Esophagus squamous epithelium (tissue), 5 donors: Measurements from ENCODE around the gene AOPEP. TPM values are rescaled to one million over a fixed set of nuclear protein-coding genes. Genes with fewer than 3 reads are reported as not detected.

Source experiments
- DNase-seq: peaks from one replicate; lab custom pipeline; 2025; lab: John Stamatoyannopoulos, UW
- H3K27ac ChIP-seq, 4 donors: fragments of 200-600 bp; sonication (generic); one replicate each; pipeline ENCODE4 v1.5.1; 2016 to 2019; ENCODE audit warnings: mild to moderate bottlenecking in 1 of 4
- H3K27me3 ChIP-seq, 4 donors: fragments of 200-600 bp; sonication (generic); 1 replicate in 3 of 4; 2 replicates in 1 of 4; pipeline versions ENCODE4 v1.5.1 to v1.6.0; 2017 to 2021; ENCODE audit warnings: antibody characterized with exemption in 1 of 4
- H3K36me3 ChIP-seq, 3 donors: fragments of 200-600 bp; sonication (generic); one replicate each; pipeline ENCODE4 v1.5.1; 2016 to 2019
- H3K4me1 ChIP-seq, 3 donors: fragments of 200-600 bp; sonication (generic); one replicate each; pipeline ENCODE4 v1.5.1; 2017 to 2019
- H3K4me3 ChIP-seq, 4 donors: fragments of 200-600 bp; sonication (generic); 1 replicate in 3 of 4; 2 replicates in 1 of 4; pipeline ENCODE4 v1.5.1; 2016 to 2019; ENCODE audit warnings: mild to moderate bottlenecking in 2 of 4, moderate library complexity in 1 of 4
- H3K9me3 ChIP-seq, 3 donors: fragments of 200-600 bp; sonication (generic); one replicate each; pipeline ENCODE4 v1.5.1; 2016 to 2019
- POLR2A ChIP-seq, 4 donors: fragments of 450-650 bp; IDR thresholded peaks; one replicate each; pipeline ENCODE4 v1.6.1; 2017; ENCODE audit warnings: antibody characterized with exemption in 4 of 4, mild to moderate bottlenecking in 4 of 4, moderate library complexity in 3 of 4
- WGBS, 2 donors: methylation state at CpG; one replicate each; pipeline ENCODE4 v1.1.5; 2018; 5-methylcytosine and 5-hydroxymethylcytosine counted together
- intact Hi-C: fragments of 100-400 bp; cut with DNase I; formaldehyde crosslinking; loops from one replicate; pipeline ENCODE4 v1.15.0; 2022
- total RNA-seq, 4 donors: library from RNA; depleted of rRNA; stranded (reverse); fragments of >200 nt; gene quantifications; one replicate each; pipeline ENCODE4 v1.1.0, GENCODE V29; 2016
- TF ChIP-seq, protein P1 (sequence below), 6 experiments: fragments of 450-650 bp in 4 of 6; fragments of 200-600 bp in 2 of 6; sonication (generic) in 2 of 6; IDR thresholded peaks; one replicate each; pipeline ENCODE4 v1.5.1; 2016 to 2019; ENCODE audit warnings: antibody characterized with exemption in 6 of 6, mild to moderate bottlenecking in 4 of 6, moderate library complexity in 4 of 6
- donor health status: DM: yes; HTN: yes; CAD: no.

Gene AOPEP
- total RNA-seq, 4 donors from 2014 or later = 101 to 300 (median 115) TPM

- TF ChIP-seq, protein P1, sequence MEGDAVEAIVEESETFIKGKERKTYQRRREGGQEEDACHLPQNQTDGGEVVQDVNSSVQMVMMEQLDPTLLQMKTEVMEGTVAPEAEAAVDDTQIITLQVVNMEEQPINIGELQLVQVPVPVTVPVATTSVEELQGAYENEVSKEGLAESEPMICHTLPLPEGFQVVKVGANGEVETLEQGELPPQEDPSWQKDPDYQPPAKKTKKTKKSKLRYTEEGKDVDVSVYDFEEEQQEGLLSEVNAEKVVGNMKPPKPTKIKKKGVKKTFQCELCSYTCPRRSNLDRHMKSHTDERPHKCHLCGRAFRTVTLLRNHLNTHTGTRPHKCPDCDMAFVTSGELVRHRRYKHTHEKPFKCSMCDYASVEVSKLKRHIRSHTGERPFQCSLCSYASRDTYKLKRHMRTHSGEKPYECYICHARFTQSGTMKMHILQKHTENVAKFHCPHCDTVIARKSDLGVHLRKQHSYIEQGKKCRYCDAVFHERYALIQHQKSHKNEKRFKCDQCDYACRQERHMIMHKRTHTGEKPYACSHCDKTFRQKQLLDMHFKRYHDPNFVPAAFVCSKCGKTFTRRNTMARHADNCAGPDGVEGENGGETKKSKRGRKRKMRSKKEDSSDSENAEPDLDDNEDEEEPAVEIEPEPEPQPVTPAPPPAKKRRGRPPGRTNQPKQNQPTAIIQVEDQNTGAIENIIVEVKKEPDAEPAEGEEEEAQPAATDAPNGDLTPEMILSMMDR (IDR thresholded peaks at IDR 0.05) = peak in 2 of 6 experiments; percentile 27 to 35
- no peak for TF ChIP-seq POLR2A (IDR thresholded peaks at IDR 0.05)
- no peaks in the 10 kb centered on the region for H3K9me3 ChIP-seq
- H3K36me3 ChIP-seq = peaks cover 0 to 35% (median 7%) of the 10 kb centered on the region in 3 donors
- H3K27ac ChIP-seq = peak overlapping the region; percentile 83 to 97 (median 90)
- WGBS, 2 donors = 28 to 70% methylated on average over 6 to 12 of the region's 15 CpGs
- intact Hi-C loops = no loop called here
- DNase-seq = no peak
- peaks cover 67 to 100% (median 80%) of the 10 kb centered on the region in 3 donors for H3K4me1 ChIP-seq
- no peak overlapping the region for H3K4me3 ChIP-seq
- no peaks in the 10 kb centered on the region for H3K27me3 ChIP-seq
These were observed 376.8 kb downstream of the AOPEP start for GRCh38 chr9:95103281-95103771.

DNA sequence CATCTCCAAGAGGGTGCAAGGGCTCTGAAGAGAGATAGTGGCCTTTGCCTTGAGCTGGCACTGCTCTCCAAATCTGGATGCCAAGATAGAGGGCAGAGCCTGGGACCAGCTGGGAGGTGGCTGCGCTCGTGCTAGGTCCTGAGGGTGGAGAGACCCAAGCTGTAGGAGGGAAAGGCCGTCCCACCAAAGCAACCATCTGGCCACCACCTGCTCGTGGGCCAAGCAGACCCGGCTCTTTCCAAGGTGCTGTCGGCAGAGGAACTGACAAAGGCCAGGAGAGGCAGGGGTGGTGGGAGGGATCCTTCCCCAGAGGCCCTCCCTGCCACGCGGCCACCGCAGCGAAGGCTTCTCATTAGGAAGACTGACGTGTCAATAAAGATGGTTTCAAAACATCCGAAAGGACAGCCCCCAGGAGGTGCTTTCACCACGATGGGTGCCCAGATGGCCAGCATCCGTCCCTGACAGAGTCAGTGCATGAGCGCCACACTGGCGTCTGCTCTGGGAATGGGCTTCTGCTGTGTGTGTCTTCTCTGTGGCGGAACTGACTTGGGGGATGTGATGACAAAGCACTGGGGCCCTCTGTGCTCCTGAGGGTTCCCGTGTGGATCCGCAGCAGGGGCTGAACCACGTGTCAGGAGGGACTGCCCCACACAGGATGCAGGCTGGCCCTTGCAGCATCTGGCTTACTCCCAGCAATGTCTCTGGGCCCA is 377.5 kb downstream of the AOPEP start:
- TF ChIP-seq POLR2A (IDR thresholded peaks at IDR 0.05) = no peak
- TF ChIP-seq, protein P1 (IDR thresholded peaks at IDR 0.05) = no peak
- Histone ChIP-seq H3K27ac (peak overlapping the region; percentile 83 to 97 (median 90)), H3K27me3 (no peaks in the 10 kb centered on the region), H3K36me3 (peaks cover 0 to 42% (median 7%) of the 10 kb centered on the region in 3 donors), H3K9me3 (no peaks in the 10 kb centered on the region), H3K4me3 (no peak overlapping the region), H3K4me1 (peaks cover 67 to 100% (median 76%) of the 10 kb centered on the region in 3 donors)
- DNase-seq = no peak
- intact Hi-C loops = no loop called here
- WGBS, 2 donors = 44 to 82% methylated on average over 3 of the region's 20 CpGs

DNA sequence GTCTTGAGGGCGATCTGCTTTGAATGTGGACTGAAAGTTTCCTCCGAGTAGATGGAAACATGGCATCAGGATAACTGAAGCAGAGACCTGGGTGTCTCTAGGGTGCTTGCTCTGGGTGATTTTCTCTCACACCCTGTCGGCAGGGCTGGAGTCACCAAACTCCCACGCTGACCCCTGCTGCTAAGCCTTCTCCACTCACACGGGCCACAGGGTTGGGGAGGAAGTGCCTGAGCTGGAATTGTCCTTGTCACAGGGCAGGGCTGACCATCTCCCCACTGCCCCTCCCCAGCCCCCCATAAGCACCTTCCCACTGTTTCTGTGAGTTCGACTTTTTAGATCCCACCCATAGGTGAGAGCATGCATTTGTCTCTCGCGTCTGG is 378.1 kb downstream of the AOPEP start:
- H3K4me1 ChIP-seq = peaks cover 62 to 97% (median 71%) of the 10 kb centered on the region in 3 donors
- no peaks in the 10 kb centered on the region for H3K27me3 ChIP-seq
- no peaks in the 10 kb centered on the region for H3K9me3 ChIP-seq
- peak overlapping the region in 1 of 4 donors; percentile 5 for H3K4me3 ChIP-seq
- H3K36me3 ChIP-seq = peaks cover 0 to 47% (median 12%) of the 10 kb centered on the region in 3 donors
- H3K27ac ChIP-seq = peak overlapping the region; percentile 83 to 97 (median 90)
- TF ChIP-seq, protein P1 (IDR thresholded peaks at IDR 0.05) = no peak
- WGBS, 2 donors = 43 to 71% methylated on average over 5 to 6 of the region's 8 CpGs
- no peak for DNase-seq
- intact Hi-C loops = no loop called here

GRCh38 chr9:95104980-95105379 is 378.5 kb downstream of the AOPEP start:
- peak overlapping the region in 2 of 4 donors; percentile 3 to 5 for H3K4me3 ChIP-seq
- H3K27me3 ChIP-seq = no peaks in the 10 kb centered on the region
- WGBS, 2 donors = 54 to 86% methylated on average over 4 to 5 of the region's 12 CpGs
- no peaks in the 10 kb centered on the region for H3K9me3 ChIP-seq
- intact Hi-C loops = no loop called here
- TF ChIP-seq, protein P1 (IDR thresholded peaks at IDR 0.05) = no peak
- no peak for TF ChIP-seq POLR2A (IDR thresholded peaks at IDR 0.05)
- peaks cover 59 to 93% (median 67%) of the 10 kb centered on the region in 3 donors for H3K4me1 ChIP-seq
- peak overlapping the region; percentile 83 to 97 (median 90) for H3K27ac ChIP-seq
- DNase-seq = no peak
- peaks cover 0 to 51% (median 15%) of the 10 kb centered on the region in 3 donors for H3K36me3 ChIP-seq
